ES-I3 (cell line): ENCODE results near the gene MRLN.
"Not testable (repeated sequence)": the region's sequence is repeated elsewhere in the genome, so short reads cannot be mapped to it uniquely, and the experiment has no call there.

ENCODE experiments used
- H3K36me3 ChIP-seq: 2 replicates; pipeline ENCODE4 v1.6.1; 2013; ENCODE audit warnings: mild to moderate bottlenecking, low read length, control low read depth, moderate library complexity; ENCODE audit not compliant: insufficient read depth
- H3K4me1 ChIP-seq: 2 replicates; pipeline ENCODE4 v1.6.1; 2013; ENCODE audit warnings: mild to moderate bottlenecking, control low read depth, low read length; ENCODE audit not compliant: insufficient read depth
- H3K9ac ChIP-seq: 2 replicates; pipeline ENCODE4 v1.6.1; 2013; ENCODE audit warnings: low read depth, mild to moderate bottlenecking, low read length, moderate library complexity
- H3K9me3 ChIP-seq: 2 replicates; pipeline ENCODE4 v1.6.1; 2013; ENCODE audit warnings: mild to moderate bottlenecking, low read length, moderate library complexity; ENCODE audit not compliant: control insufficient read depth, insufficient read depth

MRLN gene

DNA sequence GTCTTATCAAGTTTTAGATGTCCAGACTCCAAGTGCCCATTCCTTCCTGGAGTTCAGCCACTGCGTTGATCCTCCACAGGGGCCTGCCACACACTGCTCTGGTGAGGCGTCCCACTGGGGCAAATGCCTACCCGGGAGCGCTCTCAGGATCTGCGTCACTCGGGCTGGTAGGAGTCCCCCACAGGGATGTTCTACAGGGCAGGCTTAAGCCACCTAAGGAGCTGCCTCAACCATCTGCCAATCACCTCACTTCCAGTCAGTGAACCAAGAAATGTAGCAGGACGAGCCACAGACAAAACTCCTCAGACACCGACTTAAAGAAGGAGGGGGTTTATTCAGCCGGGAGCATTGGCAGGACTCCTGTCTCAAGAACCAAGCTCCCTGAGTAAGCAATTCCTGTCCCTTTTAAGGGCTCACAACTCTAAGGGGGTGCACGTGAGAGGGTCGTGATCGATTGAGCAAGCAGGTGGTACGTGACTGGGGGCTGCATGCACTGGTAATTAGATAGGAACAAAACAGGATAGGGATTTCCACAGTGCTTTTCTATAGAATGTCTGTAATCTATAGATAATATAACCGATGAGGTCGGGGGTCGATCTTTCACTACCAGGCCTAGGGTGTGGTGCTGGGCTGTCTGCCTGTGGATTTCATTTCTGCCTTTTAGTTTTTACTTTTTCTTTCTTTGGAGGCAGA is 19.8 kb downstream of the MRLN start:
- not testable (repeated sequence) for H3K9me3 ChIP-seq, H3K4me1 ChIP-seq, H3K9ac ChIP-seq, H3K36me3 ChIP-seq

DNA sequence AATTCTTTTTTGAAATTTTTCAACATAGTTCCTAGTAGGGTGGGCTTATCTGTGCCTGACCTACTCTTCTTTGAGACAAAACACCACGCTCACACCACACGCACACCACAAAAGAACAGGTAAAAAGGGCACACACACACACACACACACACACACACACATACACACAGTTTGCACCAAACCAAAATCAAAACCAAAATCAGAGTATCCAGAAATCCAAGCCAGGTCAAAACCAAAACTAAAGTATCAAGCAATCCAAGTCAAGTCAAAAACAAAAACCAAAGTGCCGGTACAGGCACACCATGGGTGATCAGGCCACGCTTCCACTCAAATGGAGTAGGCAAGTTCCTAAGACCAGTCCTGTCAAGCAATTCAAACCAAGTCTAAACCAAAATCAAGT is 20.4 kb downstream of the MRLN start:
- H3K36me3 ChIP-seq, H3K4me1 ChIP-seq, H3K9me3 ChIP-seq, H3K9ac ChIP-seq: not testable (repeated sequence)

DNA sequence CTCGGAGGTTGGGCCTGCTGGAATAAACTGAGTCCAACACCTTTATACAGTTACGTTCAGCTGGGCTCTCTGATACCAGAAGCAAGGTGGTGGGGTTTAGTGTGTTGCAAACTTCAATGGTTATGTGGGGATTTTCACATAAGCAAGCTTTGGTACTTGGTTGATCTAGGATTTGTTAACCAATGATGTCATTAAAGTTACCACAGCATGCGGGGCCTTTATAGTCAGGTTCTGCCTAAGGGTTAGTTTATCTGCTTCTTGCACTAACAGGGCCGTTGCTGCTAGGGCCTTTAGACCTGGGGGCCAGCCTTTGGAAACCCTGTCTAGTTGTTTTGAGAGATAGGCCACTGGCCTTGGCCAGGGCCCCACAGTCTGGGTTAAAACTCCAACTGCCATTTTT is 24.1 kb downstream of the MRLN start:
- H3K36me3 ChIP-seq, H3K4me1 ChIP-seq, H3K9me3 ChIP-seq, H3K9ac ChIP-seq: not testable (repeated sequence)

DNA sequence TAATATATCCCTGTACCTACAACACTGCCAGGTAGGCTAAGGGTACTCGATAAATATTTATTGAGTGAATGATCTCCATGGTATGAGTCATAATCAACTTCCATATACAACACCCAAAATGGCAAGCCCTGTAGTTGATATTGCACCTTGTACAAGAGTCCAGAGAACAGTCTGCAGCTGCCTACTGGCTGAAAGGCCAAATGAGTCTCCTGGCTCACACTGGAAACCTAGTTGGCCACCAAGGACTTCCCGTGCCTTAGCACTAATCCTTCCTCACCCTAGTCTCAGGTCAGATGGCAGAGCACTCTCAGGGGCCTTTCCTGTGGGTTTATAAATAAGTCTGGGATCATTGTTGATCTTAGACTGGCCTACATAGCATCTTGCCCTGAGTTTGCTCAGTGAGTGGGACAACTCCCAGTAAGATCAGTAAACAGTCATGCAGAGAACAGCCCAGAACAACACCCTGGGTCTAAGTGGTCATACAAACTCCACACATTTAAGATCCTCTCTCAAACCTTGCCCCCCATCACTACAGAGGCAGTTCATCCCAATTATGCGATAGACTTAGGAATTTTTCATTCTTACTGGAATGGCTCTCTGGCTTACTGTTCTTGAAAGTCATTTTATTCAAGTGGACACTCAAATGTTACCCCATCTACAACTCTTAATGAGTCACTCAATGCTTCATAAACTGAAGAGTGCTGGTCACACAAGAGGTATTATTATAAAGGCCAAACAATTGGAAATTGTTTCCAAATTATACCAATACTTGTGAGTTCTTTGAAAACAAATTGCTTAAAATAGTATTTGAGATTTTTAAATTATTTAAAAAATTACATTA is 28.9 kb downstream of the MRLN start:
- Histone ChIP-seq H3K36me3 (no peaks in the 10 kb centered on the region), H3K4me1 (no peaks in the 10 kb centered on the region), H3K9me3 (no peaks in the 10 kb centered on the region), H3K9ac (no peak overlapping the region)

GRCh38 chr10:59720377-59720776 is 32.9 kb downstream of the MRLN start:
- H3K9me3 ChIP-seq: no peaks in the 10 kb centered on the region
- H3K36me3 ChIP-seq: no peaks in the 10 kb centered on the region
- no peak overlapping the region for H3K9ac ChIP-seq
- H3K4me1 ChIP-seq: no peaks in the 10 kb centered on the region

GRCh38 chr10:59719374-59719773 is 33.9 kb downstream of the MRLN start:
- H3K9me3 ChIP-seq: no peaks in the 10 kb centered on the region
- H3K9ac ChIP-seq: no peak overlapping the region
- H3K4me1 ChIP-seq: no peaks in the 10 kb centered on the region
- no peaks in the 10 kb centered on the region for H3K36me3 ChIP-seq

GRCh38 chr10:59718257-59718656 is 35.0 kb downstream of the MRLN start:
- Histone ChIP-seq H3K36me3 (no peaks in the 10 kb centered on the region), H3K9me3 (no peaks in the 10 kb centered on the region), H3K9ac (no peak overlapping the region), H3K4me1 (no peaks in the 10 kb centered on the region)

DNA sequence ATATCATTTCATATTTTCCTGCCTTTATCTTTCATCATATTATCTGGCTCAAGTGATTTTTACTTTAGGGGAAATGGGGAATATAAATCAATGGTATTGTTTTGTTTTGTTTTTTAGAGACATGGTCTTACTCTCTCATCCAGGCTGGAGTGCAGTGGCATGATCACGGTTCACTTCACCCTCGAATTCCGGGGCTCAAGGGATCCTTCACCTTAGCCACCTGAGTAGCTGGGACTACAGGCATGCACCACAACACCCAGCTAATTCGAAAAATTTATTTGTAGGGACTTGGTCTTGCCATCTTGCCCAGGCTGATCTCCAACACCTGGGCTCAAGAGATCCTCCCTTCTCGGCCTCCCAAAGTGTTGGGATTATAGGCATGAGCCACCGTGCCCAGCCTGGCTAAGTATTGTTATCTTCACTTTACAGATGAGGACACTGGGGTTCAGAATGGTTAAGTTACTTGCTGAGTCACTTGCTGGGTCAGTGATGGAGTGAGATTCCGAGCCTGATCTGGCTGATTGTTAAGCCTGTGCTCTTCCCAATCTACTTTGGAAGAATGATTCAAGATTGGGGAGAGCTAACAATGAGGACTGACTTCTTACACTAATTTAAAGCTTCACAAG is 39.9 kb downstream of the MRLN start:
- H3K9ac ChIP-seq: no peak overlapping the region
- H3K4me1 ChIP-seq: no peaks in the 10 kb centered on the region
- H3K9me3 ChIP-seq: no peaks in the 10 kb centered on the region
- H3K36me3 ChIP-seq: no peaks in the 10 kb centered on the region

GRCh38 chr10:59711871-59712494 is 41.3 kb downstream of the MRLN start:
- Histone ChIP-seq H3K4me1 (no peaks in the 10 kb centered on the region), H3K9ac (no peak overlapping the region), H3K36me3 (no peaks in the 10 kb centered on the region), H3K9me3 (no peaks in the 10 kb centered on the region)

DNA sequence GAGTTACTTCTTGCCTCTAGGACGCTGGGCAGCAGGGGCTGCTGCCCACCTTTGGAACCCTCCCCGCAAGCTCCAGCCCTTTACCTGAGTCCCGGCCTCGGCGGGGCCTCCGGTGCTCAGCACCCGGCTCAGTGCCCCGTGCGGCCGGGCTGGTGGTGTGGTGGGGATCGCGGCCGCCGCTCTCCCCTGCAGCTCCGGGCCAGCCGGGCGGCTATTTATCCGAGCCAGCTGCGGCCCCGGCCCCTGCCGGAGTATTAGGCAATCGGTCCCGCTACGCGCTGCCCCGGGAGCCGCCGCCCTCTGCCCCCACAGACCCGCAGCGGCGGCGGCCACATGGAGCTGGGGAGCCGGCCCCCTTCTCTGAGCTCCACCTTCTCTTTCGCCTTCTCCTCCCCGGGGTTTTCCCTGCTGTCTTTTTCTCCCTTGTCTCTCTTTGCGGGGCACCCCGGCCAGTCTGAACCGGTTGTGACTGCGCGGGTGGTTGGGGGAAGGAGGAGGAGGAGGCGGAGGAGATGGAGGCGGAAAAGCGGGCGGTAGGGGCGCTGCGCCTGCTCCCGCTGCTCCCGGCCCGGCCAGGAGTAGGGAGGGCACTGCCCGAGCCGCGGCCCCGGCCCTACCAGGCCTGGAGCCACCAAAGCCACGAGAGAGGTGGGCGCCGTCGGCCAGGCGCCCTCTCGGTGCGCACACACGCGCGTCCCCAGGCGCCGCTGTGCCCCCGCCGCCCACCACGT is 43.7 kb downstream of the MRLN start, which contains the start of gene SLC16A9:
SLC16A9 (minus strand) TSS at position 456 of the 731 bp plus-strand sequence. CDS start 25,559 bp downstream, outside the sequence.
- H3K4me1 ChIP-seq: no peaks in the 10 kb centered on the region
- peak within 1 kb of the TSS; percentile 86 for H3K9ac ChIP-seq
- H3K36me3 ChIP-seq: no peaks in the 10 kb centered on the region
- H3K9me3 ChIP-seq: no peaks in the 10 kb centered on the region

- Histone ChIP-seq H3K36me3 (no peaks in the 10 kb centered on the region), H3K4me1 (no peaks in the 10 kb centered on the region), H3K9ac (peak overlapping the region; percentile 86), H3K9me3 (no peaks in the 10 kb centered on the region)
Observed at GRCh38 chr10:59708816-59709394, 44.4 kb downstream of the MRLN start.

DNA sequence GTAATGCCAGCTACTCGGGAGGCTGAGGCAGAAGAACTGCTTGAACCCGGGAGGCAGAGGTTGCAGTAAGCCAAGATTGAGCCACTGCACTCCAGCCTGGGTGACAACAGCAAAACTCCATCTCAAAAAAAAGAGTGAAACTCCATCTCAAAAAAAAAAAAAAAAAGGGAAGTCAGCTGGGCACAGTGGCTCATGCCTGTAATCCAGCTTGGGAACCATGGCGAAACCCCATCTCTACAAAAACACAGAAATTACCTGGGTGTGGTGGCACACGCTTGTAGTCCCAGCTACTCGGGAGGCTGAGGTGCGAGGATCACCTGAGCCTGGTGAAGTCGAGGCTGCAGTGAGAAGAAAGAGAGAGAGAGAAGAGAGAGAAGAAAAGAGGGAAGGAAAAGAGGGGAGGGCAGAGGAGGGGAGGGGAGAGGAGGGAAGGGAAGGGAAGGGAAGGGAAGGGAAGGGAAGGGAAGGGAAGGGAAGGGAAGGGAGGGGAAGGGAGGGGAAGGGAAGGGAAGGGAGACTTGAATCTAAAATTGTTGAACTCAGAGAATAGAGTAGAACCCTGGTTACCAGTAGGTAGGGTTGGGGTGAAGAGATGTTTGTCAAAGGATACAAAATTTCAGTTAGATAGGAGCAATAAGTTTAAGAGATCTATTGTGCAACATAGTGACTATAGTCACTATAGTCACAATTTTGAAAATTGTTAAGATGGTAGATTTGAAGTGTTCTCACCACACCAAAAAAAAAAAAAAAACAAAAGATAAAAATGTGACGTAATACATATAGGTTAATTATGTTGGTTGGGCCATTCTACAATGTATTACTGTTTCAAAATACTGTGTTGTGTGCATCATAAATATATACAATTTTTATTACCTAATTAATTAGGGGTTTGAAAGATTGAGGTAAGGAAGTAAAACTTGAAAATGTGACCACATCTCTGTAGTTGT is 46.1 kb downstream of the MRLN start:
- Histone ChIP-seq H3K9me3 (no peaks in the 10 kb centered on the region), H3K9ac (no peak overlapping the region), H3K36me3 (no peaks in the 10 kb centered on the region), H3K4me1 (no peaks in the 10 kb centered on the region)

- H3K9ac ChIP-seq: no peak overlapping the region
- no peaks in the 10 kb centered on the region for H3K4me1 ChIP-seq
- H3K36me3 ChIP-seq: no peaks in the 10 kb centered on the region
- no peaks in the 10 kb centered on the region for H3K9me3 ChIP-seq
Observed at GRCh38 chr10:59705931-59706330, 47.3 kb downstream of the MRLN start.
